Measurements from ENCODE around the gene USP32.

- TF ChIP-seq ZNF8 (CRISPR knock-in tag; IDR thresholded peaks at IDR 0.05) (no peak), RARB (CRISPR knock-in tag; IDR thresholded peaks at IDR 0.05) (no peak), SNAI2 (CRISPR knock-in tag; IDR thresholded peaks at IDR 0.05) (no peak), PATZ1 (CRISPR knock-in tag; IDR thresholded peaks at IDR 0.05; ENCODE audit: borderline replicate concordance) (no peak)
Observed at GRCh38 chr17:60403523-60403810, 11.5 kb upstream of the USP32 start.
